IPS-11a (cell line): ENCODE results near the gene TMEM109.

Experiments
- H3K4me3 ChIP-seq: one replicate; pipeline ENCODE4 v1.5.1; 2013; ENCODE audit warnings: low read depth, low read length, control low read depth

The TMEM109 gene

GRCh38 chr11:60924906-60925853 lies 11.2 kb downstream of the TMEM109 start:
- H3K4me3 ChIP-seq = peak overlapping the region; percentile 72

DNA sequence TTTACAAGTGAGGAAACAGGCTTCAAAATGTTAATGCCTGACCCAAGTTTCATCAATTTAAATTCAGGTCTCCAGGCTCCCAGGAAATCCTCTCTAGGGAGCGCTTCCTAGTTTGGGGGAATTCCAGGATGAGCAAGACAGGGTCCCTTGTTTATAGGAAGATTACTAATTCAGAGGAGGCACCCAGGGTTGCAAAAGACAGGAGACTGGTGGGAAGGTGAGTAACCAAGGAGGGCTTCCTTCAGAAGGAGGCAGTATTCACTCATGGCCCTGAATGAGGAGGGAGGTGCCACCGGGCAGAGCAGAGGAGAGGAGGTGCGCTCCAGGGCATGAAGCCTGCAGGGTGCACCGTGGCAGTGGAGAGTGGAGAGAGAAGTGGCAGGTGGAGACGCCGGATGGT lies 11.9 kb downstream of the TMEM109 start:
- H3K4me3 ChIP-seq = no peak overlapping the region

DNA sequence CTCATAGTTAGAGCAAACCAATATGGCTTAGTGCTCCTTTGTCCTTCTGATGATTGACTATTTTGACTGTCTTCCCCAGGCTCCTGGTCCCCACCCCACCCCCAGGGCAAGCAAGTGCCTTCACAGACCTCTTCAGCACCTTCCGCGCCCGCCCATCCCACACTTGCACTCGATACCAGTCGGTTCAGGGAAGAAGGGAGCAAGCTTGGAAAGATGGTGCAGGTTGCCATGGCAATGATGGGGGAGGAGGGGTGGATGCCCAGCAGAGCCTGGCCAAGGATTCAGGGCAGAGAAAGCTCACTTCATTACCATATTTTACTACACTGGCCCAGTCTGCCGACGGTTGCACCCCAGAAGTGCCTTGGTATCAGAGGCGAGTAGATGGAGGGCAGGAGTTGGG lies 12.5 kb downstream of the TMEM109 start:
- no peak overlapping the region for H3K4me3 ChIP-seq

GRCh38 chr11:60927061-60927592 lies 13.2 kb downstream of the TMEM109 start:
- no peak overlapping the region for H3K4me3 ChIP-seq

DNA sequence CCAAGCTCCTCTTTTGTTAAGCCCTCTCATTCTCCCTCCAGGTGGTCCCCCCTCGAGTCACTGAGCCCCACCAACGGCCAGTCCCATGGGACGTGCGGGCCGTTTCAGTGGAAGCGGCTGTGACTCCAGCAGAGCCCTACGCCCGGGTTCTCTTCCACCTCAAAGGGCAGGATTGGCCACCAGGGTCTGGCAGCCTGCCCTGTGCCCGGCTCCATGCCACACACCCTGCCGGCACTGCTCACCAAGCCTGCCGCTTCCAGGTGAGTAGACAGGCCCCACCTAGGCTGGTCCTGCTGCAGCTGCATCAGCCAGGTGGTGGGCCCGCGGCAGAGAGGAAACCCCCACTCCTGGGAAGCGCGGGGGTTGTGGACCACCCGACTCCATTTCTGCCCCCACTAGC lies 13.6 kb downstream of the TMEM109 start:
- no peak overlapping the region for H3K4me3 ChIP-seq

DNA sequence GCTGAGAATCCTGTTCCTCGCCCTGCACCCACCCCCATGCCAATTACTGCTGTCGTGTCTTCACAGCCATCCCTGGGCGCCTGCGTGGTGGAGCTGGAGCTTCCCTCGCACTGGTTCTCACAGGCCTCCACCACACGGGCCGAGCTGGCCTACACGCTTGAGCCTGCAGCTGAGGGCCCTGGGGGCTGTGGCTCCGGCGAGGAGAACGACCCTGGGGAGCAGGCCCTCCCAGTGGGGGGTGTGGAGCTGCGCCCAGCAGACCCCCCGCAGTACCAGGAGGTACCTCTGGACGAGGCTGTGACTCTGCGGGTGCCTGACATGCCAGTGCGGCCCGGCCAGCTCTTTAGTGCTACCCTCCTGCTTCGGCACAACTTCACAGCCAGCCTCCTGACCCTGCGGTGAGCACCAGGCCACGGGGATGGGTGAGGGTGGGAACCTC lies 14.6 kb downstream of the TMEM109 start:
- no peak overlapping the region for H3K4me3 ChIP-seq

- no peak overlapping the region for H3K4me3 ChIP-seq
These were observed 15.8 kb downstream of the TMEM109 start for GRCh38 chr11:60929764-60930163.

GRCh38 chr11:60930394-60930793 lies 16.4 kb downstream of the TMEM109 start:
- no peak overlapping the region for H3K4me3 ChIP-seq

DNA sequence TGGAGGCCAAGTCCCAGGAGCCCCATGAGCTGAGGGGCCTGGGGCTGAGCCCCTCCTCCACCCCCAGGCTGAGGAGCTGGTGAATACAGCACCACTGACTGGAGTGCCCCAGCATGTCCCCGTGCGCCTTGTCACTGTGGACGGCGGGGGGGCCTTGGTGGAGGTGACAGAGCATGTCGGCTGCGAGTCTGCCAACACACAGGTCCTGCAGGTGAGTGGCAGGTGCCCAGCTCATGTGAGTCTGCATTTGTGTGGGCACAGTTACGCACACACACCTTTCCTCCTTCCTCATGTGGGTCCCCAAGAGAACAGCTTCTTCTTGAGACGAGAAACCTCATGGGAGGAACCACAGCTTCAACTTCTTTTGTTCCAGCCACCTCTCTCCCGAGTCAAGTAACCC lies 18.0 kb downstream of the TMEM109 start:
- no peak overlapping the region for H3K4me3 ChIP-seq

DNA sequence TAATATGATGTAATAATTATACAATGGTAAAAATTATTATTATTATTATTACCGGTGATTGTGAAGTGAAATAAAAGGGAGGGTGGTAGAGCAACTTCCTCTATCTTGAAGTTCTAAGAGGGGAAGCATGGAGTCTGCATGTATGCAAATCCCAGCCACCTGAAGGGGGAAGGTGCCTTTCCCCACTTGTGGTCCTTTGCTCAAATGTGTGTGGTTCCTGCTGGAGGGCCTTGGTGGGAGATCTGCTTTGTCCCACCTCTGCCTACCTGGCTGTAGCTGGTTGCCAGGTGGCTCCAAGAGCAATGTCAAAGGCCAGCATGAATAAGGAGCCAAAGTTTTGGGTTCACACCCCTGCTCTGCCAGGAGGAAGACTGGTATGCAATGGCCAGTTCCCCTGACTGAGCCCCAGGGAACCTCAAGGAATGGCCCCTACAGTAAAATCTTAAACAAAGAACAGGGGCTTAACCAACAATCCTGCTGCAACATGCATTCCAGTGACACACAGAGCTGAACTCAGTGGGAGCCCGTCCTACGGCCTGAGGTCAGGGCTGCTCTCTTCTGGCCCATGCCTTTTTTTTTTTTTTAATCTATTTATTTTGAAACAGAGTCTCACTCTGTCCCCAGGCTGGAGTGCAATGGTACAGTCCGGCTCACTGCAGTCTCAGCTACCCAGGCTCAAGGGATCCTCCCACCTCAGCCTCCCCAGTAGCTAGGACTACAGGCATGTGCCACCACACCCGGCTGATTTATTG lies 18.8 kb downstream of the TMEM109 start:
- H3K4me3 ChIP-seq = no peak overlapping the region

DNA sequence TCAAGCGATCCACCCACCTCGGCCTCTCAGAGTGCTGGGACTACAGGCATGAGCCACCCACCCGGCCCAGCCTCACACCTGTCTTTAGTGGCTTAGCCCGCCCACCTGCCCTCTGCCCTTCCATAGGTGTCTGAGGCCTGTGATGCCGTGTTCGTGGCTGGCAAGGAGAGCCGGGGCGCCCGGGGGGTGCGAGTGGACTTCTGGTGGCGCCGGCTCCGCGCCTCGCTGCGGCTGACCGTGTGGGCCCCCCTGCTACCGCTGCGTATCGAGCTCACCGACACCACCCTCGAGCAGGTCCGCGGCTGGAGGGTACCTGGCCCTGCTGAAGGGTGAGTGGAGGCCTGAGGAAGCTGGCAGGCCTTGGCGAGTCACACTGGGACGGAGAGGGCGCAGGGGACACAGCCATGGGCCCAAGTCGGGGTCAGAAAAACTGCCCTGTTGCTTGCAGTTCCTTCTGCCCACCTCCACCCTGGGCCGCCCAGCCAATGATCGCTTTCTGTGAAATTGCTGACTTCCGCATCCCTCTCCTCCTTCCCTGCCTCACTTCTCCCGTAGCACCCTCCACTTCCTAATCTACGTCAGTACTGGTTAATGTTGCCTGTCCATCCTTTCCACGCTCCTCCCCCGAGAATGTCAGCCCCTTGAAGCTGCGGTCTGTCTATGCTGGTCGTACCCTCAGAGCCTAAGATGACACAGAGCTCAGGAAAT lies 19.6 kb downstream of the TMEM109 start:
- H3K4me3 ChIP-seq = no peak overlapping the region

- H3K4me3 ChIP-seq = no peak overlapping the region
These were observed 20.3 kb downstream of the TMEM109 start for GRCh38 chr11:60934124-60934789.

DNA sequence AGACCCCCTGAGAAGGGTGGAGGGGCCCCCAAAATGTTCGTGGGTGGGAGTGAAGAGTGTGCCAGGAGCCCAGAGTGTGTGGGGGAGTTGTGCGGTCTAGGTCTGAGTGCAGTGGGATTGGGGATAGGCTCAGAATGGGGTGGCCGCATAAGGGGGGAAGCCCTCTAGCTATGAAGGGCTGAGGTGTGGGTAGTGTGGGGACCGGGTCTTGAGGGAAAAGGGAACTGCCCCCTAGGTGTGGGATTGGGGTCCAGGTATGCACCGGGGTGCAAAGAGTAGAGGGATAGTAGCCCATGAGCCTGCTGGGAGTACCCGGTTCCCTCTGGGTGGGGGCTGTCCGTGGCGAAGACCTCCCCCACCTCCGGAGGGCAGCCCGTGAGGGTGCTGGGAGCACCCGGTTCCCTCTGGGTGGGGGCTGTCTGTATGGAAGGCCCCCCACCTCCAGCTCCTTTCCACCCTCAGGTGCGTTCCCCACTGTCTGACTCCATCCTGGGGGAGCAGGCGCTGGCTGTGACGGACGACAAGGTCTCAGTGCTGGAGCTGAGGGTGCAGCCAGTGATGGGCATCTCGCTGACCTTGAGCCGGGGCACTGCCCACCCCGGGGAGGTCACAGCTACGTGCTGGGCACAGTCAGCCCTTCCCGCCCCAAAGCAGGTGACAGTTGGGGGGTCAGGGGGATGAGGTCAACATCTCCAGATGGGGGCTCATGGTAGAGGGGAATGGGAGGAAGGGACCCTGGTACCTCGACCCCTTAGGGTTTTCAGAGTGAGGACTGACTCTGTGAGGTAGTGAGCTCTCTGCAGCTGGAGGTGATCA lies 21.0 kb downstream of the TMEM109 start:
- no peak overlapping the region for H3K4me3 ChIP-seq

DNA sequence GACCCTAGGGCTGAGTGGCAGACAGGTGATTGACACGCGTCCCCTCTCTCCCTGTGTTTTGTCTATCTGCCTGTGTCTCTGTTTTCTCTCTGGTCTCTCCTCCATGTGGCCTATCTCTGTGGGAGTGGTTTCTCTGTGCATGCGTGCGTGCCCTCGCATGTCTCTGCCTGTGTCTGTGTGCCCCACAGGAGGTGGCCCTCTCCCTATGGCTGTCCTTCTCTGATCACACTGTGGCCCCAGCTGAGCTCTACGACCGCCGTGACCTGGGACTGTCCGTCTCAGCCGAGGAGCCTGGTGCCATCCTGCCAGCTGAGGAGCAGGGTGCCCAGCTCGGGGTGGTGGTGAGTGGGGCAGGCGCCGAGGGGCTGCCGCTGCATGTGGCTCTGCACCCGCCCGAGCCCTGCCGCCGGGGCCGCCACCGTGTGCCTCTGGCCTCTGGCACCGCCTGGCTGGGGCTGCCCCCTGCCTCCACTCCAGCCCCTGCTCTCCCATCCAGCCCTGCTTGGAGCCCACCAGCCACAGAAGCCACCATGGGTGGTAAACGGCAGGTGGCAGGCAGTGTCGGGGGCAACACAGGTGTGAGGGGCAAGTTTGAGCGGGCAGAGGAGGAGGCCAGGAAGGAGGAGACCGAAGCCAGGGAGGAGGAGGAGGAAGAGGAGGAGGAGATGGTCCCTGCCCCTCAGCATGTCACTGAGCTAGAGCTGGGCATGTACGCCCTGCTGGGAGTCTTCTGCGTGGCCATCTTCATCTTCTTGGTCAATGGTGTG lies 21.9 kb downstream of the TMEM109 start:
- no peak overlapping the region for H3K4me3 ChIP-seq

DNA sequence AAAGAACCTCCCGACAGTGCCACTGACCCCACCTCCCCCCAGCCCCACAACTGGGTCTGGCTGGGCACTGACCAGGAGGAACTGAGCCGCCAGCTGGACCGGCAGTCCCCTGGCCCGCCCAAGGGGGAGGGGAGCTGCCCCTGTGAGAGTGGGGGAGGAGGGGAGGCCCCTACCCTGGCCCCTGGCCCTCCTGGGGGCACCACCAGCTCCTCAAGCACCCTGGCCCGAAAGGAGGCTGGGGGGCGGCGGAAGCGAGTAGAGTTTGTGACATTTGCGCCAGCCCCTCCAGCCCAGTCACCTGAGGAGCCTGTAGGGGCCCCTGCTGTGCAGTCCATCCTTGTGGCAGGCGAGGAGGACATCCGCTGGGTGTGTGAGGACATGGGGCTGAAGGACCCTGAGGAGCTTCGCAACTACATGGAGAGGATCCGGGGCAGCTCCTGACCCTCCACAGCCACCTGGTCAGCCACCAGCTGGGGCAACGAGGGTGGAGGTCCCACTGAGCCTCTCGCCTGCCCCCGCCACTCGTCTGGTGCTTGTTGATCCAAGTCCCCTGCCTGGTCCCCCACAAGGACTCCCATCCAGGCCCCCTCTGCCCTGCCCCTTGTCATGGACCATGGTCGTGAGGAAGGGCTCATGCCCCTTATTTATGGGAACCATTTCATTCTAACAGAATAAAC lies 22.6 kb downstream of the TMEM109 start:
- no peak overlapping the region for H3K4me3 ChIP-seq

GRCh38 chr11:60937144-60937527 lies 23.2 kb downstream of the TMEM109 start:
- H3K4me3 ChIP-seq = no peak overlapping the region

DNA sequence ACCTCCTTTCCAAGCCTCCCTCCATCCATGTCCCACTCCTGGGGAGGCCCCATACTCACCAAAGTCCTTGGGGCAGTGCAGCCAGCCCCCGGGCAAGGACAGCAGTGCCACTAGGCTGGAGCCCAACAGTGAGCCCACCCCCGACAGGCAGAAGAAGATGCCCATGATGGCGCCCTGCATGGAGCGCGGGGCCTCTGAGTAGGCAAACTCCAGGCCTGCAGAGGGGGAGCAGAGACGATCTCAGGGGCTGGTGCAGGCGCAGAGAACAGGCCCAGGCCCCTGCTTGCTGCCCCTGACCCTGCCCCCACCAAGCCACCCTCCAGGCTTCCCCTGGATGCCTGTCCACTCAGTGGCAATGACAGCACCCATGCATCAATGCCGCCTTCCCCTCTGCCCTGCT lies 23.9 kb downstream of the TMEM109 start:
- no peak overlapping the region for H3K4me3 ChIP-seq

DNA sequence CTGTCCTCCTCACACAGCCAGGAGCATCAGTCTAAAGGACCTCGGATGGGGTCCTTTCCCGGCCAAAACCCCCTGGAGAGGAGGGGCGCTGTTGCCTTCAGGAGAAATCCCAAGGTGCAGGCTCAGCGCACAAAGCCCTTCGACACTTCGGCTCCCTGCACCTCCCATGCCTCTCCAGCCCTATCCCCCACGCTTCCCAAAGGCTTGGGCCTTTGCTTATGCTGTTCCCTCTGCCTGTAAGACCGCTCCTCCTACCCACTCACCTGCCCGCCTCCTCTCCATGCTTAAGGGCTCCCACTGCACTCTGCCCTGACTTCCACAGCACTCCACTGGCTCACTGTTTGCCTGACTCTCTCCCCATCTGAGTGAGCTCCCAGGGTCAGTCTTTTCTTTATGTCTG lies 24.5 kb downstream of the TMEM109 start:
- H3K4me3 ChIP-seq = no peak overlapping the region
